ENCODE results near the gene CYP26B1.

- TF ChIP-seq CTCF (conservative IDR thresholded peaks at IDR 0.05) = no peak
- TF ChIP-seq EZH2 (IDR thresholded peaks at IDR 0.05; ENCODE audit: low read depth) = no peak
Measured at GRCh38 chr2:72134997-72135800, 12.5 kb downstream of the CYP26B1 start.
